HepG2 (cell line): ENCODE data around the gene GTF2B. TPM values are rescaled to one million over a fixed set of nuclear protein-coding genes. Genes with fewer than 3 reads are reported as not detected.

Experiments
- ATAC-seq: fragments of 200-7000 bp; cut with Tn5 transposase; 3 replicates; pipeline ENCODE4 v1.9.1; 2020; ENCODE audit warnings: mild to moderate bottlenecking, moderate library complexity
- BruUV-seq: library from RNA; stranded (reverse); fragments of 400-500 nt; replicated peaks from 2 replicates; lab custom pipeline; 2021; lab: Mats Ljungman, UMichigan
- CTCF ChIA-PET: fragments of 300-600 bp; formaldehyde crosslinking; extraction: SDS; loops from one replicate; lab custom pipeline; 2021; ENCODE audit warnings: low total read pairs, inconsistent platforms, low intra/inter-chr PET ratio; lab: Yijun Ruan, JAX
- POLR2A ChIA-PET: fragments of 350-600 bp; sonication (Branson Sonifier 250); formaldehyde crosslinking; loops from one replicate; lab custom pipeline; 2020; ENCODE audit warnings: antibody characterized with exemption, inconsistent platforms; lab: Yijun Ruan, JAX
- DNase-seq: peaks from one replicate; pipeline ENCODE4 v3.0.0-alpha.2; 2015; ENCODE audit warnings: low spot score
- FAIRE-seq: peaks from 3 replicates; lab custom pipeline; 2011; peaks lifted over from hg19 to GRCh38; lab: Jason Lieb, UNC
- H2AFZ ChIP-seq: one replicate; pipeline ENCODE4 v1.6.1; 2011; ENCODE audit warnings: low read length, inconsistent platforms
- H3K27ac ChIP-seq: fragments of 300-600 bp; 3 replicates; pipeline ENCODE4 v1.8.0; 2011; ENCODE audit warnings: mixed run types, mild to moderate bottlenecking, mixed read lengths, low read length, inconsistent platforms; ENCODE audit not compliant: insufficient read depth; ENCODE audit errors: extremely low read length
- H3K27me3 ChIP-seq, 2 experiments: fragments of 200-600 bp in 1 of 2; 2 replicates in 1 of 2; 3 replicates in 1 of 2; pipeline versions ENCODE4 v1.6.0 to v1.8.0; 2011; ENCODE audit warnings: low read length in 2 of 2, mild to moderate bottlenecking in 2 of 2, moderate library complexity in 2 of 2, inconsistent platforms in 1 of 2; ENCODE audit not compliant: insufficient read depth in 2 of 2, control insufficient read depth in 1 of 2
- H3K36me3 ChIP-seq, 2 experiments: fragments of 200-600 bp in 1 of 2; replicated peaks in 1 of 2; 2 replicates in 1 of 2; 3 replicates in 1 of 2; pipeline versions ENCODE4 v1.5.1 to v1.8.0; 2011; ENCODE audit warnings: low read length in 2 of 2, inconsistent platforms in 1 of 2; ENCODE audit not compliant: insufficient read depth in 2 of 2, control insufficient read depth in 1 of 2
- H3K4me1 ChIP-seq: 2 replicates; pipeline ENCODE4 v1.5.1; 2012; ENCODE audit warnings: low read length, inconsistent platforms; ENCODE audit not compliant: insufficient read depth
- H3K4me2 ChIP-seq: 2 replicates; pipeline ENCODE4 v1.6.0; 2011; ENCODE audit warnings: low read depth, low read length, inconsistent platforms
- H3K4me3 ChIP-seq, 3 experiments: fragments of 200-600 bp in 1 of 3; sonication (generic), shearing (Covaris generic) in 1 of 3; replicated peaks in 1 of 3; 2 replicates each; pipeline ENCODE4 v1.5.1; 2011 to 2016; ENCODE audit warnings: low read length in 3 of 3, inconsistent platforms in 2 of 3, low read depth in 2 of 3, mild to moderate bottlenecking in 2 of 3, control low read depth in 1 of 3, mixed read lengths in 1 of 3; ENCODE audit not compliant: insufficient read depth in 1 of 3
- H3K79me2 ChIP-seq: one replicate; pipeline ENCODE4 v1.6.1; 2011; ENCODE audit warnings: low read length, inconsistent platforms; ENCODE audit not compliant: insufficient read depth
- H3K9ac ChIP-seq: 2 replicates; pipeline ENCODE4 v1.6.0; 2011; ENCODE audit warnings: mild to moderate bottlenecking, low read depth, low read length, inconsistent platforms; ENCODE audit not compliant: insufficient read depth
- H3K9me3 ChIP-seq: 2 replicates; pipeline ENCODE4 v1.5.1; 2012; ENCODE audit warnings: mild to moderate bottlenecking, low read length
- H4K20me1 ChIP-seq: 2 replicates; pipeline ENCODE4 v1.6.0; 2011; ENCODE audit warnings: inconsistent platforms, mild to moderate bottlenecking, low read length, moderate library complexity; ENCODE audit not compliant: insufficient read depth
- ATF5 ChIP-seq: sonication (generic); formaldehyde crosslinking; IDR thresholded peaks from 2 replicates; pipeline ENCODE4 v1.4.0; 2020; ENCODE audit warnings: mild to moderate bottlenecking, low read depth, missing genetic modification reagents
- ELF3 ChIP-seq: IDR thresholded peaks from 2 replicates; pipeline ENCODE4 v1.6.1; 2016; ENCODE audit warnings: missing genetic modification reagents, missing compliant biosample characterization
- FOXC1 ChIP-seq: sonication (generic); formaldehyde crosslinking; IDR thresholded peaks from 2 replicates; pipeline ENCODE4 v1.8.0; 2022; ENCODE audit warnings: mild to moderate bottlenecking, missing genetic modification reagents, borderline replicate concordance
- GABPA ChIP-seq, 2 experiments: IDR thresholded peaks; 2 replicates each; pipeline ENCODE4 v1.6.1; 2011 to 2016; ENCODE audit warnings: low read depth in 2 of 2, low read length in 1 of 2, missing biosample characterization in 1 of 2, missing genetic modification characterization in 1 of 2
- KAT7 ChIP-seq: IDR thresholded peaks from 2 replicates; pipeline ENCODE4 v1.6.1; 2018; ENCODE audit warnings: borderline replicate concordance, missing compliant biosample characterization
- NFKB2 ChIP-seq: sonication (generic); formaldehyde crosslinking; IDR thresholded peaks from 2 replicates; pipeline ENCODE4 v1.4.0; 2020; ENCODE audit warnings: missing genetic modification reagents, borderline replicate concordance
- NFYB ChIP-seq: sonication (generic); formaldehyde crosslinking; IDR thresholded peaks from 2 replicates; pipeline ENCODE4 v1.4.0; 2020; ENCODE audit warnings: missing genetic modification reagents
- ONECUT2 ChIP-seq: sonication (generic); formaldehyde crosslinking; IDR thresholded peaks from 2 replicates; pipeline ENCODE4 v1.4.0; 2020; ENCODE audit warnings: missing genetic modification reagents
- SIN3A ChIP-seq: IDR thresholded peaks from 2 replicates; pipeline ENCODE4 v1.6.1; 2011; ENCODE audit warnings: low read depth, mild to moderate bottlenecking, control low read depth, low read length, borderline replicate concordance
- TCF12 ChIP-seq, 2 experiments: fragments of 450-650 bp in 1 of 2; sonication (generic) in 1 of 2; formaldehyde crosslinking in 1 of 2; IDR thresholded peaks; 2 replicates each; pipeline versions ENCODE4 v1.6.1 to v1.8.0; 2017 to 2022; ENCODE audit warnings: antibody characterized with exemption in 1 of 2, mild to moderate bottlenecking in 1 of 2, missing genetic modification reagents in 1 of 2, moderate library complexity in 1 of 2
- USF2 ChIP-seq, 2 experiments: sonication (generic) in 1 of 2; formaldehyde crosslinking in 1 of 2; IDR thresholded peaks; 2 replicates each; pipeline versions ENCODE4 v1.5.1 to v1.6.1; 2011 to 2020; ENCODE audit warnings: borderline replicate concordance in 1 of 2, low read depth in 1 of 2, low read length in 1 of 2, mild to moderate bottlenecking in 1 of 2, missing genetic modification reagents in 1 of 2, moderate library complexity in 1 of 2
- ZNF850 ChIP-seq: sonication (generic); formaldehyde crosslinking; conservative IDR thresholded peaks from 2 replicates; pipeline ENCODE4 v1.9.0; 2021; ENCODE audit warnings: mild to moderate bottlenecking, missing genetic modification reagents
- WGBS: methylation state at CpG from one replicate; pipeline ENCODE4 v1.1.6; 2017; ENCODE audit warnings: low lambda C conversion rate; 5-methylcytosine and 5-hydroxymethylcytosine counted together
- in situ Hi-C: cut with HindIII; loops from 2 replicates; pipeline ENCODE4 v1.10.0; 2017; ENCODE audit warnings: low pct_unique_long_range_greater_than_20kb; ENCODE audit not compliant: extremely low pct_ligation_motif_present
- intact Hi-C: fragments of 100-400 bp; cut with micrococcal nuclease; formaldehyde crosslinking; loops from one replicate; pipeline ENCODE4 v1.10.0; 2022; ENCODE audit not compliant: unreplicated experiment
- polyA plus RNA-seq, 8 experiments: library from polyadenylated mRNA; depleted of rRNA in 3 of 8; stranded (reverse) in 7 of 8; unstranded in 1 of 8; fragments of >200 nt; fragmentation: Illumina TruSeq in 4 of 8; extraction: Trizol in 4 of 8; gene quantifications; 2 replicates each; pipeline versions ENCODE4 v1.2.1 to v1.2.3, GENCODE V29; 2011 to 2016; ENCODE audit warnings: low read depth in 4 of 8, missing spikeins in 1 of 8, mixed read lengths in 1 of 8; ENCODE audit not compliant: insufficient read depth in 1 of 8
- total RNA-seq, 5 experiments: library from RNA; depleted of rRNA; stranded (reverse); fragments of >200 nt; fragmentation: Illumina TruSeq; extraction: Trizol; gene quantifications; 2 replicates each; pipeline ENCODE4 v1.2.3, GENCODE V29; 2016; ENCODE audit warnings: low read depth in 1 of 5
- TF ChIP-seq, protein P1 (sequence below): sonication (generic); formaldehyde crosslinking; IDR thresholded peaks from 2 replicates; pipeline ENCODE4 v1.8.0; 2022; ENCODE audit warnings: mild to moderate bottlenecking, missing genetic modification reagents; ENCODE audit not compliant: insufficient replicate concordance
- TF ChIP-seq, protein P2 (sequence below): sonication (generic); formaldehyde crosslinking; IDR thresholded peaks from 2 replicates; pipeline ENCODE4 v1.8.0; 2022; ENCODE audit warnings: missing genetic modification reagents, mild to moderate bottlenecking, borderline replicate concordance

The GTF2B gene
- total and polyA plus RNA-seq, 2 of the 13 experiments (the other 11 are each of a cell fraction or from before 2014, with no cell fraction given): 31.5 to 43.4 TPM

DNA sequence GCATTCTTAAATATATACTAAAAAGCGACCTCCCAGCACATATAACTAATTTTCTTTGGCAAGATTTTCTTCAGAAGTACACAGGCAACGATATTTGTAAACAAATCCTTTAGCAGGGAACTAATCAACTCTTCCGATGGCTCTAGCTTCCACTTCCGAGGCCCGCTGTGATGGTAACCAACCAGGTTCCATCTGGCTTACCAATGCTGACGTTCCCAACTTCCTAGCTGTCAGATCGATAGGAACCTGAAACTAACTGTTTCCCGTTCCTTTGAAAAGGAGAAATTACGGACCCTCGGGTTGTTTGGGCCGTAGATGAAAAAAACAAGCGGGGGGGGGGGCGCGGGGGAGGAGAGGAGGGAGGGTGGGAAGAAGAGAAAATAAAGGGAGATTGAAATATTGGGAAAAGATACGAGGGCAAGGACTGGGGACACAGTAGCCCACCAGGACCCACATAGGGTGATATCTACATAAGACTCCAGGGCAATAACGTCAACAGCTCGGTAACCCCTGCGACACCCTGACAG lies 513 bp downstream of the GTF2B start:
- peak; percentile 56 for FAIRE-seq
- Histone ChIP-seq H3K27me3 (no peaks in the 10 kb centered on the region; a peak in 1 of 5 replicates), H3K4me1 (peaks cover 31% of the 10 kb centered on the region), H3K27ac (peak overlapping the region; percentile 88), H3K9me3 (no peaks in the 10 kb centered on the region), H3K9ac (peak overlapping the region; percentile 93), H3K79me2 (peaks cover 44% of the 10 kb centered on the region), H4K20me1 (peaks cover 17% of the 10 kb centered on the region; the same call in 1 of the 2 replicates), H3K4me3 (peak overlapping the region; percentile 84 to 96 (median 87)), H2AFZ (no peak overlapping the region), H3K36me3 (peaks cover 1 to 19% of the 10 kb centered on the region in 2 experiments; a peak in 2 of 5 replicates), H3K4me2 (peak overlapping the region; percentile 83)
- TF ChIP-seq, protein P1, sequence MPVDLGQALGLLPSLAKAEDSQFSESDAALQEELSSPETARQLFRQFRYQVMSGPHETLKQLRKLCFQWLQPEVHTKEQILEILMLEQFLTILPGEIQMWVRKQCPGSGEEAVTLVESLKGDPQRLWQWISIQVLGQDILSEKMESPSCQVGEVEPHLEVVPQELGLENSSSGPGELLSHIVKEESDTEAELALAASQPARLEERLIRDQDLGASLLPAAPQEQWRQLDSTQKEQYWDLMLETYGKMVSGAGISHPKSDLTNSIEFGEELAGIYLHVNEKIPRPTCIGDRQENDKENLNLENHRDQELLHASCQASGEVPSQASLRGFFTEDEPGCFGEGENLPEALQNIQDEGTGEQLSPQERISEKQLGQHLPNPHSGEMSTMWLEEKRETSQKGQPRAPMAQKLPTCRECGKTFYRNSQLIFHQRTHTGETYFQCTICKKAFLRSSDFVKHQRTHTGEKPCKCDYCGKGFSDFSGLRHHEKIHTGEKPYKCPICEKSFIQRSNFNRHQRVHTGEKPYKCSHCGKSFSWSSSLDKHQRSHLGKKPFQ: peak; percentile 2
- no peak for TF ChIP-seq NFKB2 (CRISPR knock-in tag)
- TF ChIP-seq SIN3A: 0 out of 2 replicates have a peak, but pooled peaks have one; percentile 30
- TF ChIP-seq ONECUT2: peak; percentile 71
- 0 out of 2 replicates have a peak, but pooled peaks have one; percentile 2 for TF ChIP-seq ELF3 (CRISPR knock-in tag)
- TF ChIP-seq, protein P2, sequence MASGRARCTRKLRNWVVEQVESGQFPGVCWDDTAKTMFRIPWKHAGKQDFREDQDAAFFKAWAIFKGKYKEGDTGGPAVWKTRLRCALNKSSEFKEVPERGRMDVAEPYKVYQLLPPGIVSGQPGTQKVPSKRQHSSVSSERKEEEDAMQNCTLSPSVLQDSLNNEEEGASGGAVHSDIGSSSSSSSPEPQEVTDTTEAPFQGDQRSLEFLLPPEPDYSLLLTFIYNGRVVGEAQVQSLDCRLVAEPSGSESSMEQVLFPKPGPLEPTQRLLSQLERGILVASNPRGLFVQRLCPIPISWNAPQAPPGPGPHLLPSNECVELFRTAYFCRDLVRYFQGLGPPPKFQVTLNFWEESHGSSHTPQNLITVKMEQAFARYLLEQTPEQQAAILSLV (CRISPR knock-in tag): no peak
- no peak for TF ChIP-seq TCF12 (IDR thresholded peaks at IDR 0.05)
- 0 out of 2 replicates have a peak, but pooled peaks have one; percentile 4 for TF ChIP-seq TCF12 (CRISPR knock-in tag; IDR thresholded peaks at IDR 0.05)
- TF ChIP-seq KAT7 (CRISPR knock-in tag): no peak
- TF ChIP-seq NFYB (CRISPR knock-in tag): 0 out of 2 replicates have a peak, but pooled peaks have one; percentile 13
- no peak for TF ChIP-seq GABPA (IDR thresholded peaks at IDR 0.05; ENCODE audit: low read depth, low read length)
- TF ChIP-seq GABPA (CRISPR knock-in tag; IDR thresholded peaks at IDR 0.05; ENCODE audit: low read depth): 0 out of 2 replicates have a peak, but pooled peaks have one; percentile 12
- no peak for TF ChIP-seq ATF5
- TF ChIP-seq FOXC1: no peak
- TF ChIP-seq ZNF850 (CRISPR knock-in tag): 0 out of 2 replicates have a peak, but pooled peaks have one; percentile 18
- TF ChIP-seq USF2 (IDR thresholded peaks at IDR 0.05; ENCODE audit: low read depth, low read length): no peak
- TF ChIP-seq USF2 (CRISPR knock-in tag; IDR thresholded peaks at IDR 0.05; ENCODE audit: borderline replicate concordance): no peak
- POLR2A ChIA-PET: interaction anchor here (0.6 to 3.0 kb wide), 8 partner anchors 10 to 934 kb away, joined by 3 to 13 read pairs (median 4); partner anchors contain the start of gene PKN2
- CTCF ChIA-PET: no interaction called here
- WGBS: under 1% methylated on average over 16 of the region's 18 CpGs
- in situ Hi-C loops: no loop called here
- intact Hi-C loops: loop anchor here (5.0 to 10.0 kb wide), 2 partner anchors 86 to 634 kb away; partner anchors contain the start of gene LRRC8B
- peak; percentile 71 for ATAC-seq
- no TSS peak for BruUV-seq
- DNase-seq: peak; percentile 36
